Mononuclear cell (primary cell): ENCODE results near the gene ADGRD1. TPM values are rescaled to one million over a fixed set of nuclear protein-coding genes. Genes with fewer than 3 reads are reported as not detected.

ENCODE experiments used
- H3K27me3 ChIP-seq: 2 replicates; pipeline ENCODE4 v1.6.0; 2011; ENCODE audit warnings: low read length, control low read depth; ENCODE audit not compliant: insufficient read depth
- H3K4me1 ChIP-seq: 2 replicates; pipeline ENCODE4 v1.5.1; 2011; ENCODE audit warnings: mild to moderate bottlenecking, low read length, control low read depth; ENCODE audit not compliant: insufficient read depth
- H3K4me3 ChIP-seq: 2 replicates; pipeline ENCODE4 v1.5.1; 2011; ENCODE audit warnings: mild to moderate bottlenecking, low read length, moderate library complexity
- H3K9me3 ChIP-seq: 2 replicates; pipeline ENCODE4 v1.5.1; 2011; ENCODE audit warnings: low read depth, mild to moderate bottlenecking, control low read depth, low read length
- total RNA-seq: library from RNA; depleted of rRNA; stranded (reverse); fragments of >200 nt; gene quantifications from one replicate; pipeline ENCODE4 v1.2.3, GENCODE V29; 2012

Gene ADGRD1
- total RNA-seq, 1 donor, result 2.3 TPM

GRCh38 chr12:131047789-131048610, 94.3 kb downstream of the ADGRD1 start:
- no peak overlapping the region for H3K4me3 ChIP-seq
- H3K9me3 ChIP-seq, result no peaks in the 10 kb centered on the region
- no peaks in the 10 kb centered on the region for H3K27me3 ChIP-seq
- no peaks in the 10 kb centered on the region for H3K4me1 ChIP-seq

- H3K4me3 ChIP-seq, result no peak overlapping the region
- H3K9me3 ChIP-seq, result no peaks in the 10 kb centered on the region
- H3K4me1 ChIP-seq, result no peaks in the 10 kb centered on the region
- H3K27me3 ChIP-seq, result no peaks in the 10 kb centered on the region
Observed at GRCh38 chr12:131048611-131048990, 94.9 kb downstream of the ADGRD1 start.

DNA sequence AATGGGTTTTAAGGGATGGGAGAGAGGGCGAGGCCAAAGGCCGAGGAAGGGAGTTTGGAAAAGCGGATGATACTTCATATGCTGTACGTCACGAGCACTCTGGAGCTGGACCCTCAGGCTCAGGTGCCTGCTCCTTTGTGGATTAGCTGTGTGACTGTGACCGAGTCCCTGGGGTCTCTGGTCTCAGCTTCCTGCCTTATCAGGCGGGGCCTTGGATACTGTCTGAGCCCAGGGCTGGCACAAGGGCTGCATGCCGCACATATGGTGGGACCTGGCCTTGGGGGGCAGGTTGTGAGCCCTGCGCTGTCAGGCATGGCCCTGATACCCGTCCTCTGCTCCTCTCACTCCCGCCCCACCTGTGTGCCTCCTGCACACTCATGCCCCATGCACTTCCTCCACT, 95.3 kb downstream of the ADGRD1 start:
- no peaks in the 10 kb centered on the region for H3K4me1 ChIP-seq
- H3K27me3 ChIP-seq, result no peaks in the 10 kb centered on the region
- H3K4me3 ChIP-seq, result no peak overlapping the region
- H3K9me3 ChIP-seq, result no peaks in the 10 kb centered on the region

DNA sequence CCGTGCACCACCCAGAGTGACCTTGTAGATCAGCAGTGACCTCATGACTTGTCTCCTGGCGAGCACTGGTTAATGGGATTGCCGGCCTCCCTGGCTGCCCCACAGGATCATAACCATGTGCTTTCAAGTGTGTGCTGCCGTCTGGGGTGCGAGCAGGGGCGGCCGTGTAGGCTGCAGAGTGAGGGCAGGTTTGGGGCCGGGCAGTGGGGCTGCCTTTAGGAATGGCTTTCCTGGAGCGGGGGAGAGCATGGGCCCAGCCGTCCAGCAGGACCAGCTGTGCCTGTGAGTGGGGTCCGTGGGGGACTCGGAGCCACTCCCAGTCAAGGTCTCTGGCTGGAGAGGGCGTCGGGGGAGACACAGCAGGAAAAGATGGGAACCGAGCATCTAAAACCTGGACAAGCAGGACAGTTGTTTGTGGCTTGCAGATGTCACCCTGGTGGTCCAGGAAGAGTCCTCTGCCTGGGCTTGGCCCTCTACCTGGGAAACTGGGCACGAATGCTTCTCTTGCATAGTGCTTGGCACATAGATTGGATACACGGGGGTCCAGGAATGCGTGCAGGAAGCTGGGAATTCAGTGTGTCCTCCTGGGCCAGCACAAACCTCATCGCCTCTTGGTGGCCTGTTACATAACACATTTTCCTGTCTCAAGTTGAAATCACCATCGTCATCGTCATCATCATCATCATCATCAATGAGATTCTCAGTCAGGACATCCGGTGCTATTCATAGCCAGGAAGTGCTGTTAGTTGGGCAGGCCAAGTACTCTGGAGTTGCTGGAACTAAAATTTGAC, 96.0 kb downstream of the ADGRD1 start:
- H3K4me1 ChIP-seq, result no peaks in the 10 kb centered on the region
- H3K9me3 ChIP-seq, result no peaks in the 10 kb centered on the region
- H3K4me3 ChIP-seq, result no peak overlapping the region
- H3K27me3 ChIP-seq, result no peaks in the 10 kb centered on the region

- no peaks in the 10 kb centered on the region for H3K9me3 ChIP-seq
- H3K4me3 ChIP-seq, result no peak overlapping the region
- no peaks in the 10 kb centered on the region for H3K27me3 ChIP-seq
- H3K4me1 ChIP-seq, result no peaks in the 10 kb centered on the region
Observed at GRCh38 chr12:131050463-131051154, 96.9 kb downstream of the ADGRD1 start.

- Histone ChIP-seq H3K4me3 (no peak overlapping the region), H3K9me3 (no peaks in the 10 kb centered on the region), H3K4me1 (no peaks in the 10 kb centered on the region), H3K27me3 (no peaks in the 10 kb centered on the region)
Observed at GRCh38 chr12:131051155-131051473, 97.4 kb downstream of the ADGRD1 start.

DNA sequence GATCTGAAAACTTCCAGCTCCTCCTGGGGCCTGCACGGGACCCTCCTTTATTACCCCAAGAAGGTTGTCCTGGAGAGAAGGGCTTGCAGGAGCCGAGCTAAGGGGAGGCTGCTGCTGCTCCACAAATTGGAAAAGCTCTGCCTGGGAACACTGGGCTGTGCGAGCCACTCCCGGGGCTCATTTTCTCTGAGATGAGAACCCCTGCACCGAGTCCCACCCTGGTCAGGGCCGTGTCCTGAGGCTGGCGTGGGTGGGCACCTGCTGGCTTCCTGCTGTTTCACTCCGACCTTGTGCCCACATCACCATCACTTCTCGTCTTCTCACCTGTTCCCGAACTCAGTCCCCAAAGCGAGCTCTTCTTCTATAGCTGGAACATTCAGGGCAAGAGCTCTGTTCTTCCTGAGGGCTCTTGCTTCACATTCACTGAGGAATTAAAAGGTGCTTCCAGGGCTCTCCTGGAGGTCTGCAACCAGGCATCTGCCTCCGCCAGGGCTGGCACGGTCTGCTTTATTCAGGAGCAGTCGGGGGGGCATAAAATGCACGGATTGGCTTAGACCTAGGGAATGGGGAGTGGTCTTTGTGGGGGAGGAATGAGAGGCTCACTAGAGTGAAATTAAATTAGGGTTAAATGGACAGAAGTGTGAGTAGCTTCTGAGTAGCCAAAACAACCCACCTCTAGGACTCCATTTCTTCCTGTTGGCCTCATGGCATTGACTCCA, 98.5 kb downstream of the ADGRD1 start:
- no peaks in the 10 kb centered on the region for H3K4me1 ChIP-seq
- no peaks in the 10 kb centered on the region for H3K27me3 ChIP-seq
- H3K4me3 ChIP-seq, result no peak overlapping the region
- no peaks in the 10 kb centered on the region for H3K9me3 ChIP-seq

GRCh38 chr12:131052929-131053328, 99.2 kb downstream of the ADGRD1 start:
- H3K9me3 ChIP-seq, result no peaks in the 10 kb centered on the region
- no peak overlapping the region for H3K4me3 ChIP-seq
- H3K27me3 ChIP-seq, result no peaks in the 10 kb centered on the region
- H3K4me1 ChIP-seq, result no peaks in the 10 kb centered on the region

DNA sequence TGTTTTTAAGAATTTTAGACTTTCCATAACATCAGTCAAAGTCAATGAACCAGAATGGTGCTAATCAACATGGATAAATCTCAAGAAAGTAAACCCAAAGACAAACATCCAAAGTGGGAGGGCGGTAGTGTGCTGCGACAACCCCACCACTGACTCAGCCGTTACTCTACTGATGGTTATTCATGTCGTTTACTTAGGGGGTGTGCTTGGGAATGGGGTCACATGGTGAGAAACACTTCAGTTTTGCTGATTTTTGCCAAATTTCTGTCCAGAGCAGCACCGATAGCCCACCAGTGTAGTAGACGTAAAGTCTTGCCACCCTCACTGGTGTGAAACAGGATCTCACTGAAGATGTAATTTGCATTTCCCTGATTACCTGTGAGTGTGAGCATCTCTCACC, 99.9 kb downstream of the ADGRD1 start:
- Histone ChIP-seq H3K4me3 (no peak overlapping the region), H3K4me1 (no peaks in the 10 kb centered on the region), H3K27me3 (no peaks in the 10 kb centered on the region), H3K9me3 (no peaks in the 10 kb centered on the region)

- no peaks in the 10 kb centered on the region for H3K9me3 ChIP-seq
- no peaks in the 10 kb centered on the region for H3K4me1 ChIP-seq
- H3K4me3 ChIP-seq, result no peak overlapping the region
- no peaks in the 10 kb centered on the region for H3K27me3 ChIP-seq
Observed at GRCh38 chr12:131054345-131055092, 100.8 kb downstream of the ADGRD1 start.

DNA sequence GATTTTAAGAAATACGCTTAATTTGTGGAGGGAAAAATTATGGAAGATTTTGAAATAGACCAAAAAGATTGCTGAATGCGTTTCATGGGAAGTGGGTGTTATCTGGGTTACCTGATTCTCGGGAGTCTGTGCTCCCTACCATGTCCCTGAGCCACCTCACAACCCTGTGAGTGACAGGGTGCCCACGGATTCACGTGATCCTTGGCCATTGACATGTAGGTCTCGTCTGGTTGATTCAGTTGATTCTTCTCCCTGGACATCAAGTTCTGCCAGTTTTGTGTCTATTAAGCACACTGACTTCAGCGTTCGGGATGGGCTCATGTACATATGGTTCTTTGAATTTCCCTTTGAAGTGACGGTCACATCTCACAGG, 101.4 kb downstream of the ADGRD1 start:
- no peaks in the 10 kb centered on the region for H3K4me1 ChIP-seq

GRCh38 chr12:131055596-131056233, 102.0 kb downstream of the ADGRD1 start:
- Histone ChIP-seq H3K27me3 (no peaks in the 10 kb centered on the region), H3K9me3 (no peaks in the 10 kb centered on the region), H3K4me1 (no peaks in the 10 kb centered on the region), H3K4me3 (no peak overlapping the region)

More for the DNA sequence above, 101.4 kb downstream of the ADGRD1 start:
- Histone ChIP-seq H3K27me3 (no peaks in the 10 kb centered on the region), H3K9me3 (no peaks in the 10 kb centered on the region), H3K4me3 (no peak overlapping the region)

DNA sequence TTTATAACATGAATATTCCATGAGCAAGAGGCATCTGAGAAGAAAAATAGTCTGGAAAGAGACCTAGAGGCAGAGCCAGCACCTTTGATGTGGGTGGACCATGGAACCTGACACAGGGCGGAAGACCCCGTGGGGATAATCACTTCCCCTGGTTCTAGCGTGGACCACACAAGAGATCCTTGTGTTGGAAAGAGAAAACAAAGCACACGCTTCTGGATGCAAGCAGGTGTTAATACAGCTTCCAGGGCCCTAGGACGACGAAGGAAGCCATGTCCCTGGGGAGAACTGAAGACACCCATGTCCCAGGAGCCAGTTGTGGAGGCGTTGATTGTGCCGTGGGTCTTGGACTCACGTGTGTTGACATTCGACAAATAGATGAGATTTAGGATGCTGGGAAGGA, 102.9 kb downstream of the ADGRD1 start:
- H3K4me3 ChIP-seq, result no peak overlapping the region
- no peaks in the 10 kb centered on the region for H3K27me3 ChIP-seq
- no peaks in the 10 kb centered on the region for H3K4me1 ChIP-seq
- no peaks in the 10 kb centered on the region for H3K9me3 ChIP-seq

- no peaks in the 10 kb centered on the region for H3K4me1 ChIP-seq
- H3K4me3 ChIP-seq, result no peak overlapping the region
- no peaks in the 10 kb centered on the region for H3K9me3 ChIP-seq
- H3K27me3 ChIP-seq, result no peaks in the 10 kb centered on the region
Observed at GRCh38 chr12:131057211-131057721, 103.6 kb downstream of the ADGRD1 start.
